PC-9 (cell line): ENCODE data around the gene CMSS1. TPM values are rescaled to one million over a fixed set of nuclear protein-coding genes. Genes with fewer than 3 reads are reported as not detected.

Experiments
- BruUV-seq: library from RNA; stranded (reverse); fragments of 400-500 nt; replicated peaks from 2 replicates; lab custom pipeline; 2021; lab: Mats Ljungman, UMichigan
- CTCF ChIA-PET: fragments of 300-600 bp; sonication (Branson Sonifier 250); formaldehyde crosslinking; loops from one replicate; lab custom pipeline; 2022; ENCODE audit warnings: antibody characterized with exemption; lab: Charles Lee
- POLR2A ChIA-PET: fragments of 300-600 bp; sonication (Branson Sonifier 250); formaldehyde crosslinking; loops from one replicate; lab custom pipeline; 2022; ENCODE audit warnings: antibody characterized with exemption; ENCODE audit not compliant: unreplicated experiment; lab: Charles Lee
- DNase-seq, 2 experiments: peaks; one replicate each; pipeline versions ENCODE4 v3.0.0 to v3.0.0-alpha.2; 2015 to 2022; ENCODE audit warnings: mixed read lengths in 1 of 2
- H2AFZ ChIP-seq: fragments of 200-600 bp; sonication (generic); 2 replicates; pipeline ENCODE4 v1.8.1; 2017; ENCODE audit warnings: antibody characterized with exemption
- H3F3A ChIP-seq: fragments of 200-600 bp; sonication (generic); 2 replicates; pipeline ENCODE4 v1.8.1; 2017; ENCODE audit warnings: antibody characterized with exemption, mild to moderate bottlenecking, low read depth; ENCODE audit not compliant: insufficient read depth
- H3K27ac ChIP-seq: fragments of 200-600 bp; sonication (generic); 2 replicates; pipeline ENCODE4 v1.6.1; 2016; ENCODE audit warnings: mixed run types
- H3K27me3 ChIP-seq: fragments of 200-600 bp; sonication (generic); 2 replicates; pipeline ENCODE4 v1.6.1; 2016; ENCODE audit warnings: low read depth, mixed run types; ENCODE audit not compliant: insufficient read depth
- H3K36me3 ChIP-seq: fragments of 200-600 bp; sonication (generic); 2 replicates; pipeline ENCODE4 v1.6.1; 2016; ENCODE audit warnings: low read depth, mixed run types
- H3K4me1 ChIP-seq: fragments of 200-600 bp; sonication (generic); replicated peaks from 2 replicates; pipeline ENCODE4 v1.6.1; 2016; ENCODE audit warnings: mixed run types; ENCODE audit not compliant: insufficient read depth
- H3K4me2 ChIP-seq: fragments of 200-600 bp; sonication (generic); 2 replicates; pipeline ENCODE4 v1.6.1; 2017; ENCODE audit warnings: mixed run types
- H3K4me3 ChIP-seq: fragments of 200-600 bp; sonication (generic); 2 replicates; pipeline ENCODE4 v1.6.1; 2016; ENCODE audit warnings: mixed run types
- H3K79me2 ChIP-seq: fragments of 200-600 bp; sonication (generic); 2 replicates; pipeline ENCODE4 v1.6.1; 2017; ENCODE audit warnings: low read depth, mixed run types
- H3K9me2 ChIP-seq: fragments of 200-600 bp; sonication (generic); 2 replicates; pipeline ENCODE4 v1.8.1; 2017; ENCODE audit warnings: mild to moderate bottlenecking; ENCODE audit not compliant: insufficient read depth
- H3K9me3 ChIP-seq: fragments of 200-600 bp; sonication (generic); 2 replicates; pipeline ENCODE4 v1.8.1; 2016; ENCODE audit warnings: low read depth; ENCODE audit not compliant: insufficient read depth
- H4K20me1 ChIP-seq: fragments of 200-600 bp; sonication (generic); 2 replicates; pipeline ENCODE4 v1.8.1; 2017; ENCODE audit not compliant: insufficient read depth
- CTCF ChIP-seq: fragments of 200-600 bp; sonication (generic); conservative IDR thresholded peaks from 2 replicates; pipeline ENCODE4 v1.6.1; 2017; ENCODE audit warnings: mixed run types, antibody characterized with exemption, mild to moderate bottlenecking, moderate library complexity
- EZH2 ChIP-seq: fragments of 200-600 bp; sonication (generic); IDR thresholded peaks from 2 replicates; pipeline ENCODE4 v1.8.0; 2017; ENCODE audit warnings: antibody characterized with exemption, low read depth
- intact Hi-C: fragments of 100-400 bp; cut with micrococcal nuclease; formaldehyde crosslinking; loops from one replicate; pipeline ENCODE4 v1.10.0; 2022; ENCODE audit not compliant: unreplicated experiment
- total RNA-seq: library from RNA; stranded (reverse); gene quantifications from 2 replicates; pipeline ENCODE4 v1.2.3, GENCODE V29; 2021

CMSS1 gene
- total RNA-seq, 1 experiment from 2014 or later, result 98.9 TPM

GRCh38 chr3:99875581-99875928 lies 57.9 kb downstream of the CMSS1 start:
- H3K4me1 ChIP-seq, result peaks cover 65% of the 10 kb centered on the region
- no peaks in the 10 kb centered on the region for H3K9me2 ChIP-seq
- ChIA-PET CTCF (interaction anchor here (1.1 kb wide), 1 partner anchor 31 kb away, joined by 4 read pairs; no protein-coding TSS in a partner anchor), POLR2A (interaction anchor here (0.5 to 1.4 kb wide), 5 partner anchors 11 to 283 kb away, joined by 3 to 13 read pairs (median 5); no protein-coding TSS in a partner anchor)
- no peaks in the 10 kb centered on the region for H4K20me1 ChIP-seq
- H2AFZ ChIP-seq, result peak overlapping the region; percentile 89
- H3K79me2 ChIP-seq, result peaks cover 67% of the 10 kb centered on the region
- peak overlapping the region; percentile 60 for H3K27ac ChIP-seq
- no peaks in the 10 kb centered on the region for H3K9me3 ChIP-seq
- H3K4me2 ChIP-seq, result peak overlapping the region; percentile 81
- H3K27me3 ChIP-seq, result no peaks in the 10 kb centered on the region
- BruUV-seq, result TSS peak; percentile 65
- DNase-seq, result peak in 1 of 2 experiments; percentile 68
- intact Hi-C loops, result loop anchor here (2.0 kb wide), 2 partner anchors 15 to 27 kb away; no protein-coding TSS in a partner anchor
- peak overlapping the region; percentile 65 for H3K4me3 ChIP-seq
- H3F3A ChIP-seq, result peaks cover 12% of the 10 kb centered on the region; the same call in 1 of the 2 replicates
- H3K36me3 ChIP-seq, result no peaks in the 10 kb centered on the region
- TF ChIP-seq CTCF, result no peak
- no peak for TF ChIP-seq EZH2

- Histone ChIP-seq H3K9me2 (no peaks in the 10 kb centered on the region), H3K79me2 (peaks cover 61% of the 10 kb centered on the region), H3K4me3 (peak overlapping the region; percentile 65), H3K9me3 (no peaks in the 10 kb centered on the region), H3K27me3 (no peaks in the 10 kb centered on the region), H3K27ac (peak overlapping the region; percentile 60), H2AFZ (peak overlapping the region; percentile 89), H3K4me2 (peak overlapping the region; percentile 81), H3F3A (peaks cover 12% of the 10 kb centered on the region; the same call in 1 of the 2 replicates), H3K4me1 (peaks cover 65% of the 10 kb centered on the region), H3K36me3 (no peaks in the 10 kb centered on the region), H4K20me1 (no peaks in the 10 kb centered on the region)
- ChIA-PET POLR2A (interaction anchor here (0.6 to 1.4 kb wide), 7 partner anchors 14 to 617 kb away, joined by 3 to 13 read pairs (median 5); no protein-coding TSS in a partner anchor), CTCF (interaction anchor here (0.7 to 1.1 kb wide), 2 partner anchors 32 to 125 kb away, joined by 3 to 4 read pairs; no protein-coding TSS in a partner anchor)
- DNase-seq, result peak; percentile 76 to 86
- BruUV-seq, result TSS peak; percentile 84
- intact Hi-C loops, result loop anchor here (2.0 kb wide), 3 partner anchors 15 to 35 kb away; no protein-coding TSS in a partner anchor
- TF ChIP-seq CTCF (no peak), EZH2 (no peak)
Measured at GRCh38 chr3:99875929-99876841, 58.5 kb downstream of the CMSS1 start.

- POLR2A ChIA-PET, result interaction anchor here (0.5 to 0.7 kb wide), 3 partner anchors 12 to 616 kb away, joined by 3 to 4 read pairs (median 4); no protein-coding TSS in a partner anchor
- Histone ChIP-seq H3K27ac (peak overlapping the region; percentile 60), H3K4me2 (peak overlapping the region; percentile 81), H4K20me1 (no peaks in the 10 kb centered on the region), H3K4me1 (peaks cover 57% of the 10 kb centered on the region), H2AFZ (peak overlapping the region; percentile 89), H3K27me3 (no peaks in the 10 kb centered on the region), H3K9me2 (no peaks in the 10 kb centered on the region), H3K4me3 (no peak overlapping the region), H3F3A (peaks cover 12% of the 10 kb centered on the region; the same call in 1 of the 2 replicates), H3K9me3 (no peaks in the 10 kb centered on the region), H3K79me2 (peaks cover 53% of the 10 kb centered on the region), H3K36me3 (no peaks in the 10 kb centered on the region)
- TF ChIP-seq CTCF (no peak), EZH2 (no peak)
- intact Hi-C loops, result loop anchor here (2.0 kb wide), 1 partner anchor 34 kb away; no protein-coding TSS in a partner anchor
- BruUV-seq, result no TSS peak
- CTCF ChIA-PET, result no interaction called here
- no peak for DNase-seq
Measured at GRCh38 chr3:99877031-99877579, 59.4 kb downstream of the CMSS1 start.
